Activated T-cell treated with anti-CD3 and anti-CD28 coated beads for 24 hours (primary cell): ENCODE measurements around the gene KCNIP1.
A peak's percentile ranks its signal among the peaks of the same experiment; 100 is the strongest.

Experiments
- DNase-seq: peaks from one replicate; pipeline ENCODE4 v3.0.0-alpha.2; 2020; ENCODE audit warnings: low read depth

The KCNIP1 gene

DNA sequence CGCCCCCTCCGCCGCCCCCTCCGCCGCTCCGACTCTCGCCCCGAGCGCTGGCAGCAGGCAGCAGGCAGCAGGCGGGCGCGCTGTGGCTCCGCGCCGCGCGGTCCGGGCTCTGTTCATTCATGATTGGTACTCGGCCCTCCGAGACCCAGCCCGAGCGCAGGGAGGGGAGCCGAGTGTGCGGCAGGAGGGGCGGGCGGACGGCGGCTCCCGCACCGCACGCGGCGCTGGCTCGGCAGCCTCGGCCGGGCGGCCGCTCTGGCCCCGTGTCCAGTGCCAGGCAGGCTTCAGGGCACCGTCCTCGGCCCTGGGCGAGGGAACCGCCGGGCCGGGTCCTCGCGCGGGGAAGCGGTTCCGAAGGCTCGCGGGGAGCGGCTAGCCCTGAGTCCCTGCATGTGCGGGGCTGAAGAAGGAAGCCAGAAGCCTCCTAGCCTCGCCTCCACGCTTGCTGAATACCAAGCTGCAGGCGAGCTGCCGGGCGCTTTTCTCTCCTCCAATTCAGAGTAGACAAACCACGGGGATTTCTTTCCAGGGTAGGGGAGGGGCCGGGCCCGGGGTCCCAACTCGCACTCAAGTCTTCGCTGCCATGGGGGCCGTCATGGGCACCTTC lies at the start of gene KCNIP1:
Gene KCNIP1, plus strand, starts transcription at position 31 of the 607 bp plus-strand sequence.
- DNase-seq: no peak

DNA sequence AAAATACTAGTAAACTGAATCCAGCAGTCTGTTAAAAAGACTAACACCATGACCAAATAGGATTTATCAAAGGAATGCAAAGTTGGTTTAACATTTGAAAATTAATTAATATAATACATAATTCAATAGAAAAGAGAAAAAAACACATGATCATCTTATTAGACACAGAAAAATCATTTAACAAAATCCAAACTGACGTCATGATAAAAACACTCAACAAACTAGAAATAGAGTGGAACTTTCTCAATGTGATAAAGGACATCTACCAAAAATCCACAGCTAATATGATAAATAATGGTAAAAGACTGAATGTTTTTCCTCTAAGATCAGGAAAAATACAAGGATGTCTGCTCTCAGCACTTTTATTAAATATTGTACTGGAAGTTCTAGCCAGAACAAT lies 40.4 kb upstream of the KCNIP1 start:
- no peak for DNase-seq

GRCh38 chr5:170464280-170465127 lies 39.3 kb upstream of the KCNIP1 start:
- DNase-seq: no peak

- no peak for DNase-seq
Measured at GRCh38 chr5:170466553-170466952, 37.3 kb upstream of the KCNIP1 start.

DNA sequence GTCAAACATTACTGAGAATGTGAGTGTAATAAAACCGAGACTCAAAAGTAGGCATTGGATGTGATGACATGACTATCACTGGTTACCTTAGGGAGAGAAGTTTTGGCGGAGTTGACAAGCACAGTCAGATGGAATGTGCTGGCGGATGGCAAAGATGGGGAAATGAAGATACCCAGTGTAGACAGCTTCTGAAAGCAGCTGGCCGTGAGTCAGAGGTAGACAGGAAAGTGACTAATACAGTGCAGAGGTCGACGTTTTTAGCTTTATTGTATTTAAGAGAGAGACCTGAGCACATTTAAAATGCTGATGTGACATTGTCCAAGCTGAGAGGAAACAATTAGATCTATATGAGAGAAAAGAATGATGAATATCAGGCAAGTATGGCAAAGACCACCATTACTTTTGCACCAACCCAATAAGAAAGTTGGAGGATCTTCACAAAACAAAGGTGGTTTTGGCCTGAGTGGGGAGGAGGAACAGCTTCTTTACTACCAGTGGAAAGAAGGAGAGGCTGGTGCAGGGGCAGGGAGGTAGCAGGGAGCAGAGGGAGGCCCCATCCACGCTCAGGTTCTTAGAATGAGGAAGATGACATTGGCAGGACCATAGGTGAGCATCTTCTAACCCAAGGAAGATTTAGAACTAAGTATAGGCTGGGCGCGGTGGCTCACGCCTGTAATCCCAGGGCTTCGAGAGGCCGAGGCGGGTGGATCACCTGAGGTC lies 36.7 kb upstream of the KCNIP1 start:
- peak; percentile 8 for DNase-seq

- DNase-seq: no peak
Measured at GRCh38 chr5:170468633-170469285, 35.1 kb upstream of the KCNIP1 start.

DNA sequence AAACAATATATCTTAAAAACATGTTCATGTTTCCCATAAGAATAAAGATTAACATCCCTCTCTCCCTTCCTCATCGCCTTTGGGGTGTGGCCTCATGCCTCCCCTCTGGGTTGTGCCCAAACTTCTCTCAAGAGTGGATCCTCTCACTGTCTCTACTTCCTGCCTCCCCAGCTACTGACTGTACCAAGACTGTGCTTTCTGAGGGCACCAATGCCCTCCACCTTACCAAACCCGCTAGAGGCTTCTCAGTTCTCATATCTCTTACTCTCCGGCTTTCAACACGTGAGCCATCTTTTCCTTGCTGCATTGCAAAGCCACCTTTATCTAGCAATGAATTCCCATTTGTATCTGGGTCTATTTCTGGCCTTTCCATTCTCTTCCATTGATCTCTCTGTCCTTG lies 34.4 kb upstream of the KCNIP1 start:
- no peak for DNase-seq

DNA sequence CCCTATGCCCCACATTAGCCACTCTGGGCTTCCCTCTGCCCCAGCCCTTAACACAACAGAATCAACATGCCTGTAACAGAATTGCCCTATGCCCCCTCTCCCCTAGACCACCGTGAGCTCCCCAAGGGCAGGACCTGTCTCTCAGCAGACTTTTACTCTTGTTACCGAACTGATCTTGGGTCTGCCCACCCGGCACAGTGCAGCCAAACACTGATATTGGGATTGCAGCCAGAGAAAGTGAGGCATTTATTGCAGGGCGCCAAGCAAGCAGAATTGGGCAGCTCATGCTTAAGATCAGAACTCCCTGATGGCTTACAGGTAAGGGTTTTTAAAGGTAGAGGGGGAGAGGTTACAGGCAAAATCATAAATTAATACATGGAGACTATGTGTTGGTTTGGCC lies 33.5 kb upstream of the KCNIP1 start:
- no peak for DNase-seq

DNA sequence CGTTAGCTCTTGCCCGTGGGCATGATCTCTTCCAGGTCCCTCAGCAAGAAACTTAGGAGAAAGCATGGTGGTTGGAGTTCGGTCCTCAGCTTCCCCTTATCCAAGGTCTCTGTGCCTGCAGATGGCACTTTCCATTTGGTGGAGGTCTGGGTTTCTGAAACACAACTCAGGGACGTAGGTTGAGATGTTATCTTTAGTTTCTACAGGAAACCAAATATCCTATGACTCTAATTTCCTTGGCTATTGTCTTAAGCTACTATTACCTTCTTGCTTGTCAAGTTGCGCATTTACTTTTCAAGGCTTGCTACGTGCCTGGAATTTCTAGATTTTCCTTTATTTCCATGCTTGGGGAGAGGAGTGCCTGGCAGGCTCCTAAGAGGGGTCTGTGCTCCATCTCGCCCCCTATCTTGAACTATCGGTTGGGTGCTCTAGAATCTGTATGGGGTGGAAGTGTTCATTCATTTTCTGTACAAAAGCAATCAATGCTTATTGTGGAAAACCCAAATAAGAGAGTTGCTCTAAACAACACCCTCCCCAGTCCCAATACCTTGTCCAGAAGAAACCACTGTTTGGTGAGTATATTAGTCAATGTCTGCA lies 32.9 kb upstream of the KCNIP1 start:
- DNase-seq: no peak

DNA sequence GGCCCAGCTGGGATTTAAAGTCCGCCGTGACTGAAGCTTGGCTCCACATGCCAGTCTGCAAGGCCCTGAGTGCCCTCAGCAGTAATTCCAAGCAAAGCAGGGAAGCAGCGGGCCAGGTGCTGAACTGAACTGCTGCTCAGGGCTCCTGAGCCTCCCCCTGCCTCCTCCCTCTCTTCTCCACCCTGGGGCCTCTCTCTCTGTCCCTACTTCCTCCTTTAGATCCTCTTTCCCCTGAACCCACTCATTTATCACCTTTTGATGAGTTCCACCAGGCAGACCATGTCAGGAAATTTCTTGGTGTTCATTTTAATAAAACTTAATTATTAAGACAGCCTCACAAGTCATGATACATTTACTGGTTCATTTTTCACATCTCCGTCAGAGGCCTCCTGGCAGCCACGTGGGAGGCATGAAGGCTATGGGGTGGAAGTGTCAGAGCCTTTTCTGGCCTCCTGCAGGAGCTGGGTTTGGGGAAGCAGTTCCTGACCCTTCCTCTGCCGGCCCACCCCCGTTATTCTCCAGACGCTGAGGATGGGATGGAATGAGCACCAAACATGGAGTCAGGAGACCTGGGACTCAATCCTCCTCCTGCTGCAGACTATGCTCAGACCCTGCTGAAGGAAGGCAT lies 32.2 kb upstream of the KCNIP1 start:
- DNase-seq: no peak

DNA sequence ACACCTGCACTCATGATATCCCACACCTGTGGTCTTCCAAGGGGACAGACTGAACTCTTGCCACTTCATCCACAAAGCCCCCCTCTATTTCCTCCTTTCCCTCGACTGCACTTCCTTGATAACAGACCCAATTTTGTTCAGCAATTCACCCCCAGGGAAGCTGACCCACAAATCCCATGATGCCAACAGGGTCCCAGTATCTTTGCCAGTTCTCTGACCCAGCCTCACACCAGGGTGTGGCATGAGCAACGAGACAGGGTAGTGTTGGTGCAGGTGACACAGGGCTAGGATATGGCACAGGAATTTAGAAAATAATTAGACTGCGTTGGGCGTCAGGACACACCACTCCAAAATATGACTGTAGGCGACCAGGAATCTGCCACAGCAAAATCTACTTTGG lies 30.2 kb upstream of the KCNIP1 start:
- no peak for DNase-seq

GRCh38 chr5:170474489-170475274 lies 29.1 kb upstream of the KCNIP1 start:
- DNase-seq: no peak

DNA sequence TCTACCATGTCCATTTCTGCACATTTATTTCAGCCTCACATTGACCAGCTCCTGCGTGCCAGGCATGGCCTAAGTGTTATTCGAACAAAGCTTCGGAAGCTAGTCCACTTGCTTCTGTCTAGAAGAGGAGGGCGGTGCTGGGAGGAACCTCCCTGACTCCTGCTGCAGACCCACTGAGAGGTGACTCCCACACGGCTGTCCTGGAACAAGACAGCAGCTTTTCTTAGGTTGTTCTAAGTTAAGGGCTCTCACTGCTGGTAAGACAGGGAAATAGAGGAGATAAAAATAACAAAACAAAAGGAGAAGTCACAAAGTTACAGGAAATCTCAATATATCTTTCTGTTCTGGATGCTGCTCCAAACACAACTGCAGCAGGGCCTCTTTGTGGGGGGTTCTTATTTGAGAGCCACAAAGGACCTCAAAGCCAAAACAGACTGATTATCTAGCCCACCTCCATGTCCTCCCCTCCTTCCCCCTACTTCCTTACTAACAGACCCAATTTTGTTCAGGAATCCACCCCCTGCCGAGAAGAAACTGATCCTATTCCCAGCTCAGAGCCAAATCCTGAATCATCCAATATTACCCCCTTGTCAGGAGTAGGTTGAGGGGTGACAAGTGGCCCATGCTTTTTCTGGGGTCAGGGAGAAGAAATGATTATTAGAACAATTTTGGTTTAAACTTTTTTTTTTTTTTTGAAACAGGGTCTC lies 28.4 kb upstream of the KCNIP1 start:
- no peak for DNase-seq

DNA sequence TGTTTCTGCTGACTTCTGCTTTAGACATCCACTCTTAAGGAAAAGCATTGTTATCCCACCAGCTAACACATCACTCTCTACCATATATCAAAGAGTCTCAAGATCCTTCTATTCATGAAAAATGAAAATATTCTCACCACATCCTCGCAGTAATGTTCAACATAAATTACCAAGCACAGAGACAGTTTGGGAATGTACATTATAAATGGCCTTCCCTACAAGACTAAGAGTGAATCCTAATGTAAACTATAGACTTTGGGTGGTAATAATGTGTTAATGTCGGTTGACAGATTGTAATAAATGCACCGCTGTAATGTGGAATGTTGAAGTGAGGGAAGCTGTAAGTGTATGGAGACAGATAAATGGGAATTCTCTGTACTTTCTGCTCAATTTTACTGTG lies 27.1 kb upstream of the KCNIP1 start:
- no peak for DNase-seq

DNA sequence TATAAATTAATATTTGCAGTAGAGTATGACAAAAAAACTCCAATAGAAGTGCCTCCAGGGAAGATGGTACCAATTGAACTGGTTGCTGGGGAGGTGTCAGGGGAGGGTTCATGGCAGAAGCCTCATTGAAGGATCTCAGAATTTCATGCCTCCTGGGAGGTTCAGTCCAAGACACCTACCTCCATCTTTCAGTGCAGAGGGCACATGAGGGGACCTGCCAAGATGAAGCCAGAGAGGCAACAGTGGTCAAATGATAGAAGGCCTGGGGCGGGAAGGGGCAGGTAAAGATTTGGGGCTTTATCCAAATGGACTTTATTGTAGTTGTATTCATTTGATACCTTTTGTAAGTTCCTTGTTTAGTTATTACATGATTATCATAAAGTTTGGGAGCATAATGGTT lies 25.9 kb upstream of the KCNIP1 start:
- DNase-seq: no peak

GRCh38 chr5:170478306-170478705 lies 25.5 kb upstream of the KCNIP1 start:
- DNase-seq: no peak

DNA sequence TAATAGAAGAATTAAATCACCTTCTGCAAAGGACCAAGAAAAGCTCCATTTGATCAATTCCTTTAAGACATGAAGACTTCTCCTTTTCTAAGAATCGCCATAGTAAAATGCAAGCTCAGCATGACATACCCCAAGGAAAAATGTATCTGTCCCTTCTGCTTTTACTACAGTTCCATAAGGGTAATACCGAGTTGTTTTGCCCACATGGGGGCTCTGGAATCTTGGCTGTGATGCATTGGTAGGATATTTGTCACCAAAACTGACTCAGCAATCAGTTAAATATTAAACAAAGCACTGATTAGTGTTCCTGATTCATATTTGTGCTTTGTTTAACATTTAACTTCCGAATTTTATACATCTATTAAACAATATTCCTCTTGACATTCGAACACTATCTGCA lies 24.3 kb upstream of the KCNIP1 start:
- DNase-seq: no peak

DNA sequence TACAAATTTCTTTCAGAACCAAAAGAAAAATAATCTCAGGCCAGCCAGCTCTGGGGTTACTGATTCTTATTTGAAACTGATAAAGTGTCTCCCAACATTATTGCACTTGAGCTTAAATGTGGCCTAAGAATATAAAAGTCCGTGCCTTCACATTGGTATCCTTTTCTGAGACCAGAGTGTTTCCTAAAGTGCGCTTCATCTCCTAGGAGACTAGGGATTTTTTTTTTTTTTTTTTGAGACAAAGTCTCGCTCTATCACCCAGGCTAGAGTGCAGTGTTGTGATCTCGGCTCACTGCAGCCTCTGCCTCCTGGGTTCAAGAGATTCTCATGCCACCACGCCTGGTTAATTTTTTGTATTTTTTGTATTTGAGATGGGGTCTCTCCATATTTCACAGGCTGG lies 23.6 kb upstream of the KCNIP1 start:
- DNase-seq: no peak

GRCh38 chr5:170481849-170482248 lies 22.0 kb upstream of the KCNIP1 start:
- DNase-seq: no peak

- DNase-seq: no peak
Measured at GRCh38 chr5:170482511-170482910, 21.3 kb upstream of the KCNIP1 start.
